Measurements from ENCODE around the gene SLC35F4.

SLC35F4 gene

GRCh38 chr14:57609192-57610075 lies 256.5 kb downstream of the SLC35F4 start:
- H3K9me3 ChIP-seq (ENCODE audit: insufficient read depth, low read depth, low read length) = no peaks in the 10 kb centered on the region
- no peak overlapping the region for H3K9ac ChIP-seq (ENCODE audit: low read depth, low read length)
- no peaks in the 10 kb centered on the region for H3K4me1 ChIP-seq (ENCODE audit: insufficient read depth, low read length)
- no peaks in the 10 kb centered on the region for H3K36me3 ChIP-seq (ENCODE audit: insufficient read depth, low read depth, low read length)
- no peaks in the 10 kb centered on the region for H3K27me3 ChIP-seq (ENCODE audit: insufficient read depth, low read length)
- no peak overlapping the region for H3K4me3 ChIP-seq (ENCODE audit: low read length)
- H3K27ac ChIP-seq (ENCODE audit: low read length) = no peak overlapping the region

- Histone ChIP-seq H3K36me3 (ENCODE audit: insufficient read depth, low read depth, low read length) (no peaks in the 10 kb centered on the region), H3K9ac (ENCODE audit: low read depth, low read length) (no peak overlapping the region), H3K4me1 (ENCODE audit: insufficient read depth, low read length) (no peaks in the 10 kb centered on the region), H3K4me3 (ENCODE audit: low read length) (no peak overlapping the region), H3K27me3 (ENCODE audit: insufficient read depth, low read length) (no peaks in the 10 kb centered on the region), H3K27ac (ENCODE audit: low read length) (no peak overlapping the region), H3K9me3 (ENCODE audit: insufficient read depth, low read depth, low read length) (no peaks in the 10 kb centered on the region)
These were observed 258.8 kb downstream of the SLC35F4 start for GRCh38 chr14:57607086-57607485.

GRCh38 chr14:57583396-57583795 lies 282.5 kb downstream of the SLC35F4 start:
- no peak overlapping the region for H3K4me3 ChIP-seq (ENCODE audit: low read length)
- H3K4me1 ChIP-seq (ENCODE audit: insufficient read depth, low read length) = no peaks in the 10 kb centered on the region
- no peaks in the 10 kb centered on the region for H3K36me3 ChIP-seq (ENCODE audit: insufficient read depth, low read depth, low read length)
- H3K9ac ChIP-seq (ENCODE audit: low read depth, low read length) = no peak overlapping the region
- no peaks in the 10 kb centered on the region for H3K9me3 ChIP-seq (ENCODE audit: insufficient read depth, low read depth, low read length)
- H3K27me3 ChIP-seq (ENCODE audit: insufficient read depth, low read length) = no peaks in the 10 kb centered on the region
- no peak overlapping the region for H3K27ac ChIP-seq (ENCODE audit: low read length)

- Histone ChIP-seq H3K27ac (ENCODE audit: low read length) (no peak overlapping the region), H3K4me3 (ENCODE audit: low read length) (no peak overlapping the region), H3K9ac (ENCODE audit: low read depth, low read length) (no peak overlapping the region), H3K9me3 (ENCODE audit: insufficient read depth, low read depth, low read length) (no peaks in the 10 kb centered on the region), H3K36me3 (ENCODE audit: insufficient read depth, low read depth, low read length) (no peaks in the 10 kb centered on the region), H3K27me3 (ENCODE audit: insufficient read depth, low read length) (no peaks in the 10 kb centered on the region), H3K4me1 (ENCODE audit: insufficient read depth, low read length) (no peaks in the 10 kb centered on the region)
These were observed 283.1 kb downstream of the SLC35F4 start for GRCh38 chr14:57582746-57583145.

GRCh38 chr14:57578801-57579200 lies 287.1 kb downstream of the SLC35F4 start:
- no peaks in the 10 kb centered on the region for H3K27me3 ChIP-seq (ENCODE audit: insufficient read depth, low read length)
- no peak overlapping the region for H3K4me3 ChIP-seq (ENCODE audit: low read length)
- no peaks in the 10 kb centered on the region for H3K4me1 ChIP-seq (ENCODE audit: insufficient read depth, low read length)
- no peak overlapping the region for H3K27ac ChIP-seq (ENCODE audit: low read length)
- no peaks in the 10 kb centered on the region for H3K9me3 ChIP-seq (ENCODE audit: insufficient read depth, low read depth, low read length)
- H3K9ac ChIP-seq (ENCODE audit: low read depth, low read length) = no peak overlapping the region
- no peaks in the 10 kb centered on the region for H3K36me3 ChIP-seq (ENCODE audit: insufficient read depth, low read depth, low read length)

GRCh38 chr14:57576498-57576897 lies 289.4 kb downstream of the SLC35F4 start:
- Histone ChIP-seq H3K36me3 (ENCODE audit: insufficient read depth, low read depth, low read length) (no peaks in the 10 kb centered on the region), H3K27ac (ENCODE audit: low read length) (no peak overlapping the region), H3K4me3 (ENCODE audit: low read length) (no peak overlapping the region), H3K9me3 (ENCODE audit: insufficient read depth, low read depth, low read length) (no peaks in the 10 kb centered on the region), H3K9ac (ENCODE audit: low read depth, low read length) (no peak overlapping the region), H3K27me3 (ENCODE audit: insufficient read depth, low read length) (no peaks in the 10 kb centered on the region), H3K4me1 (ENCODE audit: insufficient read depth, low read length) (no peaks in the 10 kb centered on the region)

GRCh38 chr14:57575482-57575881 lies 290.4 kb downstream of the SLC35F4 start:
- H3K27ac ChIP-seq (ENCODE audit: low read length) = no peak overlapping the region
- H3K27me3 ChIP-seq (ENCODE audit: insufficient read depth, low read length) = no peaks in the 10 kb centered on the region
- no peaks in the 10 kb centered on the region for H3K36me3 ChIP-seq (ENCODE audit: insufficient read depth, low read depth, low read length)
- no peaks in the 10 kb centered on the region for H3K9me3 ChIP-seq (ENCODE audit: insufficient read depth, low read depth, low read length)
- H3K4me3 ChIP-seq (ENCODE audit: low read length) = no peak overlapping the region
- no peak overlapping the region for H3K9ac ChIP-seq (ENCODE audit: low read depth, low read length)
- H3K4me1 ChIP-seq (ENCODE audit: insufficient read depth, low read length) = no peaks in the 10 kb centered on the region

GRCh38 chr14:57574617-57575288 lies 291.1 kb downstream of the SLC35F4 start:
- no peaks in the 10 kb centered on the region for H3K27me3 ChIP-seq (ENCODE audit: insufficient read depth, low read length)
- H3K4me3 ChIP-seq (ENCODE audit: low read length) = no peak overlapping the region
- H3K4me1 ChIP-seq (ENCODE audit: insufficient read depth, low read length) = no peaks in the 10 kb centered on the region

GRCh38 chr14:57573173-57573572 lies 292.7 kb downstream of the SLC35F4 start:
- Histone ChIP-seq H3K4me1 (ENCODE audit: insufficient read depth, low read length) (no peaks in the 10 kb centered on the region), H3K27me3 (ENCODE audit: insufficient read depth, low read length) (no peaks in the 10 kb centered on the region), H3K27ac (ENCODE audit: low read length) (no peak overlapping the region), H3K36me3 (ENCODE audit: insufficient read depth, low read depth, low read length) (no peaks in the 10 kb centered on the region), H3K4me3 (ENCODE audit: low read length) (no peak overlapping the region), H3K9ac (ENCODE audit: low read depth, low read length) (no peak overlapping the region), H3K9me3 (ENCODE audit: insufficient read depth, low read depth, low read length) (no peaks in the 10 kb centered on the region)

More at GRCh38 chr14:57574617-57575288, 291.1 kb downstream of the SLC35F4 start:
- Histone ChIP-seq H3K36me3 (ENCODE audit: insufficient read depth, low read depth, low read length) (no peaks in the 10 kb centered on the region), H3K9me3 (ENCODE audit: insufficient read depth, low read depth, low read length) (no peaks in the 10 kb centered on the region), H3K9ac (ENCODE audit: low read depth, low read length) (no peak overlapping the region), H3K27ac (ENCODE audit: low read length) (no peak overlapping the region)

GRCh38 chr14:57568554-57568953 lies 297.3 kb downstream of the SLC35F4 start:
- Histone ChIP-seq H3K4me1 (ENCODE audit: insufficient read depth, low read length) (no peaks in the 10 kb centered on the region; the same call in 1 of the 2 replicates), H3K4me3 (ENCODE audit: low read length) (no peak overlapping the region), H3K36me3 (ENCODE audit: insufficient read depth, low read depth, low read length) (no peaks in the 10 kb centered on the region), H3K9ac (ENCODE audit: low read depth, low read length) (no peak overlapping the region), H3K9me3 (ENCODE audit: insufficient read depth, low read depth, low read length) (no peaks in the 10 kb centered on the region), H3K27ac (ENCODE audit: low read length) (no peak overlapping the region), H3K27me3 (ENCODE audit: insufficient read depth, low read length) (no peaks in the 10 kb centered on the region)

- Histone ChIP-seq H3K9me3 (ENCODE audit: insufficient read depth, low read depth, low read length) (no peaks in the 10 kb centered on the region), H3K4me3 (ENCODE audit: low read length) (no peak overlapping the region), H3K27ac (ENCODE audit: low read length) (no peak overlapping the region), H3K27me3 (ENCODE audit: insufficient read depth, low read length) (no peaks in the 10 kb centered on the region), H3K9ac (ENCODE audit: low read depth, low read length) (no peak overlapping the region), H3K4me1 (ENCODE audit: insufficient read depth, low read length) (no peaks in the 10 kb centered on the region; the same call in 1 of the 2 replicates), H3K36me3 (ENCODE audit: insufficient read depth, low read depth, low read length) (no peaks in the 10 kb centered on the region)
These were observed 298.7 kb downstream of the SLC35F4 start for GRCh38 chr14:57567220-57567619.

- Histone ChIP-seq H3K9ac (ENCODE audit: low read depth, low read length) (no peak overlapping the region), H3K27me3 (ENCODE audit: insufficient read depth, low read length) (no peaks in the 10 kb centered on the region), H3K27ac (ENCODE audit: low read length) (no peak overlapping the region), H3K36me3 (ENCODE audit: insufficient read depth, low read depth, low read length) (no peaks in the 10 kb centered on the region), H3K4me1 (ENCODE audit: insufficient read depth, low read length) (no peaks in the 10 kb centered on the region), H3K9me3 (ENCODE audit: insufficient read depth, low read depth, low read length) (no peaks in the 10 kb centered on the region), H3K4me3 (ENCODE audit: low read length) (no peak overlapping the region)
These were observed 305.2 kb downstream of the SLC35F4 start for GRCh38 chr14:57560681-57561080.
